ENCODE data around the gene UNC119.
"Not testable (repeated sequence)": the region's sequence is repeated elsewhere in the genome, so short reads cannot be mapped to it uniquely, and the experiment has no call there.

Gene UNC119

GRCh38 chr17:28540231-28540630 lies 12.2 kb downstream of the UNC119 start:
- no peak for DNase-seq

- DNase-seq = no peak
These were observed 14.0 kb downstream of the UNC119 start for GRCh38 chr17:28538296-28538895.

- no peak for DNase-seq
These were observed 15.2 kb downstream of the UNC119 start for GRCh38 chr17:28537219-28537610.

- DNase-seq = no peak
These were observed 15.7 kb downstream of the UNC119 start for GRCh38 chr17:28536532-28537218.

GRCh38 chr17:28534740-28535375 lies 17.6 kb downstream of the UNC119 start:
- DNase-seq = no peak

GRCh38 chr17:28533091-28533807 lies 19.2 kb downstream of the UNC119 start:
- DNase-seq = no peak

GRCh38 chr17:28532050-28532960 lies 20.1 kb downstream of the UNC119 start:
- DNase-seq = no peak

GRCh38 chr17:28530926-28531325 lies 21.5 kb downstream of the UNC119 start:
- DNase-seq = no peak

- no peak for DNase-seq
These were observed 22.2 kb downstream of the UNC119 start for GRCh38 chr17:28530250-28530649.

GRCh38 chr17:28529013-28529400 lies 23.4 kb downstream of the UNC119 start:
- DNase-seq = no peak

GRCh38 chr17:28528327-28529012 lies 24.0 kb downstream of the UNC119 start:
- no peak for DNase-seq

- DNase-seq = no peak
These were observed 24.6 kb downstream of the UNC119 start for GRCh38 chr17:28527859-28528258.

- no peak for DNase-seq
These were observed 25.2 kb downstream of the UNC119 start for GRCh38 chr17:28527181-28527681.

GRCh38 chr17:28526381-28526780 lies 26.0 kb downstream of the UNC119 start:
- DNase-seq = no peak

GRCh38 chr17:28524476-28525424 lies 27.7 kb downstream of the UNC119 start:
- DNase-seq = no peak

- DNase-seq = no peak
These were observed 28.5 kb downstream of the UNC119 start for GRCh38 chr17:28523876-28524275.

GRCh38 chr17:28523186-28523585 lies 29.2 kb downstream of the UNC119 start:
- DNase-seq = no peak

GRCh38 chr17:28522281-28522680 lies 30.1 kb downstream of the UNC119 start:
- DNase-seq = not testable (repeated sequence)

- DNase-seq = no peak
These were observed 30.9 kb downstream of the UNC119 start for GRCh38 chr17:28521311-28522085.

- DNase-seq = no peak
These were observed 31.7 kb downstream of the UNC119 start for GRCh38 chr17:28520687-28521086.
